B cell (primary cell): ENCODE measurements around the gene EMC6. TPM values are rescaled to one million over a fixed set of nuclear protein-coding genes. Genes with fewer than 3 reads are reported as not detected.

Source experiments
- ATAC-seq: fragments of 200-7000 bp; cut with Tn5 transposase; one replicate; pipeline ENCODE4 v1.10.0; 2021; ENCODE audit warnings: low read depth, mild to moderate bottlenecking, moderate number of reproducible peaks, moderate library complexity
- CTCF ChIA-PET: fragments of 350-600 bp; sonication (Branson Sonifier 250); formaldehyde crosslinking; loops from one replicate; lab custom pipeline; 2021; ENCODE audit warnings: antibody characterized with exemption, inconsistent platforms; lab: Charles Lee
- POLR2A ChIA-PET: fragments of 350-600 bp; sonication (Branson Sonifier 250); formaldehyde crosslinking; loops from one replicate; lab custom pipeline; 2021; ENCODE audit warnings: antibody characterized with exemption; lab: Charles Lee
- DNase-seq: peaks from one replicate; pipeline ENCODE4 v3.0.0; 2013
- H2AFZ ChIP-seq: 2 replicates; pipeline ENCODE4 v1.6.1; 2012; ENCODE audit warnings: mild to moderate bottlenecking, low read depth, low read length; ENCODE audit not compliant: insufficient read depth, poor library complexity, severe bottlenecking
- H3K27ac ChIP-seq, 2 donors: 1 replicate in 1 of 2; 2 replicates in 1 of 2; pipeline ENCODE4 v1.5.1; 2012 to 2013; ENCODE audit warnings: low read length in 2 of 2, mild to moderate bottlenecking in 2 of 2, moderate library complexity in 1 of 2
- H3K27me3 ChIP-seq, 4 experiments: fragments of 200-600 bp in 1 of 4; sonication (generic) in 1 of 4; replicated peaks in 1 of 4; 1 replicate in 2 of 4; 2 replicates in 2 of 4; pipeline versions ENCODE4 v1.6.1 to v1.7.0; 2013 to 2016; ENCODE audit warnings: low read length in 3 of 4, mild to moderate bottlenecking in 2 of 4, mixed read lengths in 1 of 4, moderate library complexity in 1 of 4; ENCODE audit not compliant: insufficient read depth in 4 of 4, control insufficient read depth in 3 of 4; ENCODE audit errors: control extremely low read depth in 1 of 4
- H3K36me3 ChIP-seq, 2 experiments: replicated peaks in 1 of 2; 1 replicate in 1 of 2; 2 replicates in 1 of 2; pipeline versions ENCODE4 v1.6.1 to v1.7.1; 2013; ENCODE audit warnings: low read length in 1 of 2; ENCODE audit not compliant: insufficient read depth in 2 of 2, control insufficient read depth in 1 of 2; ENCODE audit errors: control extremely low read depth in 1 of 2, extremely low read depth in 1 of 2
- H3K4me1 ChIP-seq, 2 donors: fragments of 200-600 bp in 1 of 2; sonication (generic) in 1 of 2; 1 replicate in 1 of 2; 2 replicates in 1 of 2; pipeline versions ENCODE4 v1.5.1 to v1.6.1; 2013 to 2017; ENCODE audit warnings: low read length in 2 of 2; ENCODE audit not compliant: control insufficient read depth in 2 of 2, insufficient read depth in 2 of 2
- H3K4me2 ChIP-seq: replicated peaks from 2 replicates; pipeline ENCODE3; 2012; ENCODE audit warnings: mild to moderate bottlenecking, low read depth, low read length; ENCODE audit not compliant: poor library complexity, severe bottlenecking
- H3K4me3 ChIP-seq, 5 experiments: fragments of 200-600 bp in 1 of 5; sonication (generic) in 1 of 5; 1 replicate in 3 of 5; 2 replicates in 2 of 5; pipeline versions ENCODE4 v1.5.1 to v1.7.0; 2011 to 2016; ENCODE audit warnings: low read length in 4 of 5, mild to moderate bottlenecking in 4 of 5, low read depth in 2 of 5, control low read depth in 1 of 5, moderate library complexity in 1 of 5; ENCODE audit not compliant: insufficient read depth in 1 of 5; ENCODE audit errors: control extremely low read depth in 1 of 5, extremely low read depth in 1 of 5
- H3K79me2 ChIP-seq: fragments of 200-600 bp; sonication (generic); one replicate; pipeline ENCODE4 v1.6.0; 2016; ENCODE audit warnings: low read length; ENCODE audit not compliant: control insufficient read depth, insufficient read depth
- H3K9ac ChIP-seq: fragments of 200-600 bp; sonication (generic); 2 replicates; pipeline ENCODE4 v1.6.1; 2017; ENCODE audit warnings: mild to moderate bottlenecking, low read length, moderate library complexity
- H3K9me3 ChIP-seq, 3 donors: one replicate each; pipeline versions ENCODE4 v1.6.1 to v1.7.1; 2013; ENCODE audit warnings: low read length in 2 of 3; ENCODE audit not compliant: control insufficient read depth in 2 of 3, insufficient read depth in 1 of 3; ENCODE audit errors: control extremely low read depth in 1 of 3
- H4K20me1 ChIP-seq: 2 replicates; pipeline ENCODE4 v1.6.0; 2012; ENCODE audit warnings: mild to moderate bottlenecking, low read length; ENCODE audit not compliant: insufficient read depth, control insufficient read depth, poor library complexity, severe bottlenecking
- H3K27ac Mint-ChIP-seq: one replicate; pipeline ENCODE4 v1.8.0; 2021; ENCODE audit warnings: mixed read lengths
- H3K27me3 Mint-ChIP-seq: one replicate; pipeline ENCODE4 v1.8.0; 2021; ENCODE audit warnings: mixed read lengths
- H3K4me1 Mint-ChIP-seq: one replicate; pipeline ENCODE4 v1.8.0; 2021; ENCODE audit warnings: mixed read lengths
- H3K4me3 Mint-ChIP-seq: one replicate; pipeline ENCODE4 v1.8.0; 2021; ENCODE audit warnings: mixed read lengths
- H3K9me3 Mint-ChIP-seq: one replicate; pipeline ENCODE4 v1.8.0; 2022; ENCODE audit warnings: mixed read lengths; ENCODE audit not compliant: insufficient read depth
- EZH2 ChIP-seq: IDR thresholded peaks from 2 replicates; pipeline ENCODE4 v1.6.1; 2012; ENCODE audit warnings: borderline replicate concordance, low read depth, mild to moderate bottlenecking, moderate library complexity, low read length; ENCODE audit not compliant: insufficient read depth, poor library complexity, severe bottlenecking
- WGBS: methylation state at CpG from one replicate; pipeline ENCODE4 v1.1.5; 2013; ENCODE audit warnings: missing lambda C conversion rate; ENCODE audit not compliant: insufficient coverage; 5-methylcytosine and 5-hydroxymethylcytosine counted together
- intact Hi-C: fragments of 100-400 bp; cut with micrococcal nuclease; formaldehyde crosslinking; loops from one replicate; pipeline ENCODE4 v1.10.0; 2022
- polyA plus RNA-seq: library from polyadenylated mRNA; depleted of rRNA; stranded (reverse); fragments of >200 nt; gene quantifications from 2 replicates; pipeline ENCODE4 v1.2.3, GENCODE V29; 2012
- total RNA-seq, 2 donors: library from RNA; stranded (reverse); fragments of 120-200 nt in 1 of 2; gene quantifications; 1 replicate in 1 of 2; 2 replicates in 1 of 2; pipeline versions ENCODE4 v1.2.3 to v1.2.4, GENCODE V29; 2013 to 2022
- TF ChIP-seq, protein P1 (sequence below): fragments of 200-600 bp; IDR thresholded peaks from one replicate; pipeline ENCODE4 v1.8.0; 2022; ENCODE audit warnings: antibody characterized with exemption, mild to moderate bottlenecking

Gene EMC6
- total and polyA plus RNA-seq, 2 donors (not counting 1 experiment from before 2014, with no cell fraction given): 21.1 to 23.4 TPM

DNA sequence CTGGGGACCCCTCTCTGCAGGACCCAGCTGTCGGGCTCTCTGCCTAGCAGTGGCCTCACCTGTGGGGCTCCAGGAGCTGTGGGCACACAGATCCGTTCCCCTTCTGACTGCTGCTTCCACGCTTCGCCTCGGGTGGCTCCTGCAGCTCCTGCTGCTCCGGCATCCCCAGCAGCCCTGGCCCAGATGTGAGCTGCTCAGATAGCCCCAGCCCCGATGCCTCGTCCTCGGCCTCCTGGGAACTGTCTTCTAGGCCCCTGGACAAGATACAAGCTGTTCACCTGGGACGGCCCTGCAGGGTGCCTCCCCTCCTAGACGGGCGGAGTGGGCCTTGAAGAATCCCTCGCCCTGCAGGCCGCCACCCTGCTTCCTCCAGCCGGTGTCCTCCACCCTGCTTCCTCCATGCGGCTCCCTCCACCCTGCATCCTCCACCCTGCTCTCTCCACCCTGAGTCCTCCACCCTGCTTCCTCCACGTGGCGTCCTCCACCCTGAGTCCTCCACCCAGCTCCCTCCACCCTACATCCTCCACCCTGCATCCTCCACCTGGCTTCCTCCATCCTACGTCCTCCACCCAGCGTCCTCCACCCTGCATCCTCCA is 11.0 kb downstream of the EMC6 start:
- Histone ChIP-seq H3K4me2 (no peak overlapping the region), H3K9me3 (peaks cover 0 to 7% (median 0%) of the 10 kb centered on the region in 3 donors), H4K20me1 (peaks cover 73% of the 10 kb centered on the region), H3K4me1 (peaks cover 11 to 38% of the 10 kb centered on the region in 2 donors), H3K4me3 (no peak overlapping the region), H3K9ac (no peak overlapping the region), H3K27ac (no peak overlapping the region), H3K27me3 (no peaks in the 10 kb centered on the region), H3K36me3 (peaks cover 0 to 70% of the 10 kb centered on the region in 2 experiments), H2AFZ (no peak overlapping the region), H3K79me2 (peaks cover 29% of the 10 kb centered on the region)
- Mint-ChIP-seq H3K4me1 (peaks cover 37% of the 10 kb centered on the region), H3K9me3 (no peaks in the 10 kb centered on the region), H3K27ac (peak overlapping the region; percentile 78), H3K4me3 (no peak overlapping the region), H3K27me3 (no peaks in the 10 kb centered on the region)
- TF ChIP-seq EZH2: no peak
- TF ChIP-seq, protein P1, sequence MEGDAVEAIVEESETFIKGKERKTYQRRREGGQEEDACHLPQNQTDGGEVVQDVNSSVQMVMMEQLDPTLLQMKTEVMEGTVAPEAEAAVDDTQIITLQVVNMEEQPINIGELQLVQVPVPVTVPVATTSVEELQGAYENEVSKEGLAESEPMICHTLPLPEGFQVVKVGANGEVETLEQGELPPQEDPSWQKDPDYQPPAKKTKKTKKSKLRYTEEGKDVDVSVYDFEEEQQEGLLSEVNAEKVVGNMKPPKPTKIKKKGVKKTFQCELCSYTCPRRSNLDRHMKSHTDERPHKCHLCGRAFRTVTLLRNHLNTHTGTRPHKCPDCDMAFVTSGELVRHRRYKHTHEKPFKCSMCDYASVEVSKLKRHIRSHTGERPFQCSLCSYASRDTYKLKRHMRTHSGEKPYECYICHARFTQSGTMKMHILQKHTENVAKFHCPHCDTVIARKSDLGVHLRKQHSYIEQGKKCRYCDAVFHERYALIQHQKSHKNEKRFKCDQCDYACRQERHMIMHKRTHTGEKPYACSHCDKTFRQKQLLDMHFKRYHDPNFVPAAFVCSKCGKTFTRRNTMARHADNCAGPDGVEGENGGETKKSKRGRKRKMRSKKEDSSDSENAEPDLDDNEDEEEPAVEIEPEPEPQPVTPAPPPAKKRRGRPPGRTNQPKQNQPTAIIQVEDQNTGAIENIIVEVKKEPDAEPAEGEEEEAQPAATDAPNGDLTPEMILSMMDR: no peak
- ChIA-PET POLR2A (interaction anchor here (0.6 to 0.7 kb wide), 3 partner anchors 32 to 92 kb away, joined by 3 to 6 read pairs (median 3); no protein-coding TSS in a partner anchor), CTCF (interaction anchor here (0.6 to 3.0 kb wide), 7 partner anchors 12 to 148 kb away, joined by 3 to 18 read pairs (median 4); partner anchors contain the start of gene HASPIN)
- ATAC-seq (no peak), DNase-seq (no peak)
- WGBS: 69% methylated on average over 20 of the region's 20 CpGs
- intact Hi-C loops: no loop called here

DNA sequence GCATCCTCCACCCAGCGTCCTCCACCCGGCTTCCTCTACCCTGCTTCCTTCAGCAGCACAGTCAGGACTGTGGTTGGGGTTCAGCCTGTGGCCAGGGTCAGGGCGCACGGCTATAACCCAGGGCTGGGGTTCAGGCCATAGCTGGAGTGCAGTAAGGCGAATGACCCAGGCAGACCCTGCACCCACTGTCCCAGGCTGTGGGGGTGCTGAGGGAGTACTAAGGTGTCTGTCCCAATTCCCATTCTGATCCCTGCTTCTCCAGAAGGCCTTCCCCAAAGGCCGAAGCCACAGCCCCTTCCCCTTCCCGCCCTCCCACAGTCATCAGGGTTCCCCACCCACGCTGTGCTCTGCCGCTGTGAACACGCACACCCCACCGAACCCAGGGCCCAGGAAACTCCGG is 12.4 kb downstream of the EMC6 start:
- H3K9ac ChIP-seq: no peak overlapping the region
- H3K4me1 ChIP-seq: peaks cover 17 to 47% of the 10 kb centered on the region in 2 donors
- DNase-seq (no peak), ATAC-seq (no peak)
- 97% methylated on average over 10 of the region's 12 CpGs for WGBS
- peak overlapping the region in 1 of 2 donors; percentile 56 for H3K27ac ChIP-seq
- Mint-ChIP-seq H3K4me1 (peaks cover 44% of the 10 kb centered on the region), H3K27me3 (no peaks in the 10 kb centered on the region), H3K27ac (no peak overlapping the region), H3K9me3 (no peaks in the 10 kb centered on the region), H3K4me3 (no peak overlapping the region)
- TF ChIP-seq EZH2: no peak
- TF ChIP-seq, protein P1: no peak
- H2AFZ ChIP-seq: no peak overlapping the region
- no peaks in the 10 kb centered on the region for H3K27me3 ChIP-seq
- POLR2A ChIA-PET: interaction anchor here (1.5 kb wide), 1 partner anchor 14 kb away, joined by 4 read pairs; no protein-coding TSS in a partner anchor
- H4K20me1 ChIP-seq: peaks cover 79% of the 10 kb centered on the region
- peaks cover 0 to 73% of the 10 kb centered on the region in 2 experiments for H3K36me3 ChIP-seq
- intact Hi-C loops: no loop called here
- no peak overlapping the region for H3K4me3 ChIP-seq
- peaks cover 0 to 7% (median 0%) of the 10 kb centered on the region in 3 donors for H3K9me3 ChIP-seq
- CTCF ChIA-PET: interaction anchor here (1.2 to 5.2 kb wide), 3 partner anchors 52 to 146 kb away, joined by 3 to 184 read pairs (median 57); no protein-coding TSS in a partner anchor
- H3K4me2 ChIP-seq: no peak overlapping the region
- peaks cover 29% of the 10 kb centered on the region for H3K79me2 ChIP-seq
